HEK293T (cell line): Measurements from ENCODE around the gene PCBP2.

Experiments used
- CTCF ChIA-PET: fragments of 350-600 bp; formaldehyde crosslinking; extraction: SDS; loops from one replicate; lab custom pipeline; 2021; ENCODE audit warnings: antibody characterized with exemption, inconsistent platforms; lab: Yijun Ruan, JAX
- POLR2A ChIA-PET: fragments of 350-600 bp; formaldehyde crosslinking; extraction: SDS; loops from one replicate; lab custom pipeline; 2020; ENCODE audit warnings: antibody characterized with exemption, inconsistent platforms; lab: Yijun Ruan, JAX
- DNase-seq: peaks from one replicate; pipeline ENCODE4 v3.0.0; 2012; ENCODE audit warnings: mixed read lengths; ENCODE audit errors: extremely low spot score
- ARNT ChIP-seq: fragments of 450-650 bp; IDR thresholded peaks from 2 replicates; pipeline ENCODE4 v1.6.1; 2017; ENCODE audit warnings: mild to moderate bottlenecking
- BHLHE40 ChIP-seq: fragments of 450-650 bp; IDR thresholded peaks from 2 replicates; pipeline ENCODE4 v1.6.1; 2016; ENCODE audit warnings: mild to moderate bottlenecking, moderate library complexity, borderline replicate concordance
- CTBP1 ChIP-seq: fragments of 450-650 bp; IDR thresholded peaks from 2 replicates; pipeline ENCODE4 v1.6.1; 2016; ENCODE audit warnings: borderline replicate concordance
- ELF4 ChIP-seq: fragments of 450-650 bp; IDR thresholded peaks from 2 replicates; pipeline ENCODE4 v1.6.1; 2017; ENCODE audit warnings: antibody characterized with exemption
- FOXA1 ChIP-seq: fragments of 450-650 bp; IDR thresholded peaks from 2 replicates; pipeline ENCODE4 v1.6.1; 2016; ENCODE audit warnings: mild to moderate bottlenecking
- FOXK2 ChIP-seq: fragments of 450-650 bp; IDR thresholded peaks from 2 replicates; pipeline ENCODE4 v1.6.1; 2016; ENCODE audit warnings: mild to moderate bottlenecking
- FOXM1 ChIP-seq: fragments of 450-650 bp; IDR thresholded peaks from 2 replicates; pipeline ENCODE4 v1.6.1; 2017; ENCODE audit warnings: mild to moderate bottlenecking, borderline replicate concordance
- HDGF ChIP-seq: fragments of 450-650 bp; IDR thresholded peaks from 2 replicates; pipeline ENCODE4 v1.6.1; 2017; ENCODE audit warnings: antibody characterized with exemption, borderline replicate concordance
- L3MBTL2 ChIP-seq: fragments of 450-650 bp; conservative IDR thresholded peaks from 2 replicates; pipeline ENCODE4 v1.6.1; 2016; ENCODE audit warnings: mild to moderate bottlenecking
- LEF1 ChIP-seq: fragments of 450-650 bp; IDR thresholded peaks from 2 replicates; pipeline ENCODE4 v1.6.1; 2017; ENCODE audit warnings: mild to moderate bottlenecking, borderline replicate concordance
- NFRKB ChIP-seq: fragments of 450-650 bp; IDR thresholded peaks from 2 replicates; pipeline ENCODE4 v1.6.1; 2016; ENCODE audit warnings: mild to moderate bottlenecking, moderate library complexity
- PKNOX1 ChIP-seq: fragments of 450-650 bp; IDR thresholded peaks from 2 replicates; pipeline ENCODE4 v1.6.1; 2016
- SP1 ChIP-seq: fragments of 450-650 bp; IDR thresholded peaks from 2 replicates; pipeline ENCODE4 v1.6.1; 2017
- SUZ12 ChIP-seq: fragments of 450-650 bp; IDR thresholded peaks from 2 replicates; pipeline ENCODE4 v1.6.1; 2016; ENCODE audit warnings: mild to moderate bottlenecking
- TARDBP ChIP-seq: fragments of 450-650 bp; IDR thresholded peaks from 2 replicates; pipeline ENCODE4 v1.6.1; 2016
- ZNF384 ChIP-seq: fragments of 450-650 bp; IDR thresholded peaks from 2 replicates; pipeline ENCODE4 v1.6.1; 2016

The PCBP2 gene

GRCh38 chr12:53523131-53523530, 71.2 kb downstream of the PCBP2 start:
- no peak for DNase-seq
- ChIA-PET CTCF (no interaction called here), POLR2A (no interaction called here)
- no peak for TF ChIP-seq NFRKB
- no peak for TF ChIP-seq SP1
- no peak for TF ChIP-seq HDGF
- TF ChIP-seq L3MBTL2, result no peak
- TF ChIP-seq ARNT, result no peak
- TF ChIP-seq SUZ12, result no peak
- no peak for TF ChIP-seq LEF1
- no peak for TF ChIP-seq ELF4

GRCh38 chr12:53524476-53524875, 72.6 kb downstream of the PCBP2 start:
- CTCF ChIA-PET, result no interaction called here
- POLR2A ChIA-PET, result no interaction called here
- no peak for TF ChIP-seq FOXK2
- no peak for TF ChIP-seq FOXM1
- TF ChIP-seq TARDBP, result no peak
- no peak for TF ChIP-seq PKNOX1
- no peak for TF ChIP-seq BHLHE40
- TF ChIP-seq FOXA1, result no peak
- TF ChIP-seq SUZ12, result no peak
- TF ChIP-seq ARNT, result no peak
- TF ChIP-seq NFRKB, result no peak
- no peak for TF ChIP-seq LEF1
- DNase-seq, result no peak

- TF ChIP-seq FOXM1 (no peak), ARNT (no peak), ZNF384 (no peak), FOXA1 (no peak), FOXK2 (no peak), CTBP1 (no peak), LEF1 (no peak), SP1 (no peak), HDGF (no peak), SUZ12 (no peak), NFRKB (no peak), PKNOX1 (no peak), L3MBTL2 (no peak), BHLHE40 (no peak), ELF4 (no peak), TARDBP (no peak)
- DNase-seq, result no peak
- POLR2A ChIA-PET, result no interaction called here
- CTCF ChIA-PET, result no interaction called here
Measured at GRCh38 chr12:53530061-53530460, 78.2 kb downstream of the PCBP2 start.
